K562 (cell line): Measurements from ENCODE around the gene DOP1A. TPM values are rescaled to one million over a fixed set of nuclear protein-coding genes. Genes with fewer than 3 reads are reported as not detected.
A peak's percentile ranks its signal among the peaks of the same experiment; 100 is the strongest.

Source experiments
- ARID1B ChIP-seq: fragments of 450-650 bp; IDR thresholded peaks from 2 replicates; pipeline ENCODE4 v1.6.1; 2016; ENCODE audit warnings: antibody characterized with exemption, mild to moderate bottlenecking, inconsistent platforms
- BRD4 ChIP-seq: fragments of 200-600 bp; sonication (generic); IDR thresholded peaks from 2 replicates; pipeline ENCODE4 v1.6.1; 2017; ENCODE audit warnings: inconsistent platforms
- CBFA2T2 ChIP-seq: fragments of 450-650 bp; conservative IDR thresholded peaks from 2 replicates; pipeline ENCODE4 v1.6.1; 2017; ENCODE audit warnings: mild to moderate bottlenecking
- CHD1 ChIP-seq: fragments of 200-600 bp; sonication (generic); IDR thresholded peaks from one replicate; pipeline ENCODE4 v1.6.1; 2012; ENCODE audit warnings: mild to moderate bottlenecking, moderate library complexity, low read length, inconsistent platforms
- KDM1A ChIP-seq, 2 experiments: fragments of 450-650 bp; IDR thresholded peaks; 2 replicates each; pipeline ENCODE4 v1.6.1; 2016; ENCODE audit warnings: mild to moderate bottlenecking in 2 of 2
- NFIC ChIP-seq: fragments of 450-650 bp; IDR thresholded peaks from 2 replicates; pipeline ENCODE4 v1.6.1; 2017; ENCODE audit warnings: mild to moderate bottlenecking, inconsistent platforms
- NR4A1 ChIP-seq, 2 experiments: fragments of 250-450 bp in 1 of 2; fragments of 450-650 bp in 1 of 2; sonication (Bioruptor Pico) in 1 of 2; IDR thresholded peaks; 2 replicates each; pipeline versions ENCODE4 v1.4.0 to v1.6.1; 2016 to 2020; ENCODE audit warnings: mild to moderate bottlenecking in 2 of 2, missing compliant biosample characterization in 1 of 2, missing genetic modification characterization in 1 of 2, moderate library complexity in 1 of 2
- RCOR1 ChIP-seq, 2 experiments: IDR thresholded peaks; 2 replicates each; pipeline ENCODE4 v1.6.1; 2012; ENCODE audit warnings: low read depth in 2 of 2, low read length in 2 of 2, borderline replicate concordance in 1 of 2, improper control_type of control experiment in 1 of 2
- SOX6 ChIP-seq: fragments of 450-650 bp; IDR thresholded peaks from 2 replicates; pipeline ENCODE4 v1.6.1; 2014; ENCODE audit warnings: mild to moderate bottlenecking
- TARDBP ChIP-seq: fragments of 450-650 bp; IDR thresholded peaks from 2 replicates; pipeline ENCODE4 v1.6.1; 2016
- TBL1XR1 ChIP-seq, 2 experiments: IDR thresholded peaks; 2 replicates each; pipeline ENCODE4 v1.6.1; 2012; ENCODE audit warnings: improper control_type of control experiment in 2 of 2, low read length in 2 of 2, mild to moderate bottlenecking in 1 of 2
- TSC22D4 ChIP-seq: fragments of 450-650 bp; IDR thresholded peaks from 2 replicates; pipeline ENCODE4 v1.6.1; 2016; ENCODE audit warnings: missing genetic modification characterization, missing biosample characterization, control low read depth
- polyA plus RNA-seq, 8 experiments: library from polyadenylated mRNA; depleted of rRNA in 4 of 8; stranded (reverse) in 5 of 8; unstranded in 3 of 8; fragments of >200 nt; fragmentation: Nextera tagmentation in 2 of 8; fragmentation: Illumina TruSeq in 1 of 8; extraction: Ambion mirVana in 2 of 8; extraction: Trizol in 1 of 8; gene quantifications; 2 replicates each; pipeline versions ENCODE4 v1.2.1 to v1.2.3, GENCODE V29; 2011 to 2014; ENCODE audit warnings: inconsistent platforms in 1 of 8, missing spikeins in 1 of 8
- total RNA-seq, 7 experiments: library from RNA; depleted of rRNA in 6 of 7; stranded (reverse); fragments of >200 nt in 6 of 7; fragmentation: Illumina TruSeq in 2 of 7; extraction: Trizol in 2 of 7; gene quantifications; 2 replicates each; pipeline versions ENCODE4 v1.2.1 to v1.2.3, GENCODE V29; 2011 to 2021; ENCODE audit warnings: low replicate concordance in 1 of 7
- TF ChIP-seq, protein P1 (sequence below): sonication (generic); formaldehyde crosslinking; IDR thresholded peaks from 2 replicates; pipeline ENCODE4 v1.8.0; 2023; ENCODE audit warnings: mild to moderate bottlenecking, missing genetic modification reagents
- TF ChIP-seq, protein P2 (sequence below): fragments of 450-650 bp; IDR thresholded peaks from 2 replicates; pipeline ENCODE4 v1.6.1; 2016

The DOP1A gene
- total and polyA plus RNA-seq, 9 of the 15 experiments (the other 6 are each of a cell fraction or from before 2014, with no cell fraction given), result 0.75 to 10.5 (median 4.4) TPM

DNA sequence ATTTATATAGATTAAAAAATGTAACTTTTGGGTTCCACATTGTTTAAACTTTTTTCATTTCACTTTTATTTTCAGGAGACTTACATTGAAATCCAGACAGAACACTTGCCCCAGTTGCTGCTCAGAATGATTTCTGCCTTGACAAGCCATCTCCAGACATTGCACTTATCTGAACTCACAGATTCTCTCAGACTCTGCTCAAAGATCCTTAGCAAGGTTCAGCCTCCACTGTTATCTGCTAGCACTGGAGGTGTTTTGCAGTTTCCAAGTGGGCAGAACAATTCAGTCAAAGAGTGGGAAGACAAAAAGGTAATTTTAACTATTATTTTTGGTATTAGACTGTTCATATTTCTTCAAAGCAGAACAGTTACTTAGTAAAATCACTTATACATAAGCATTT lies 58.0 kb downstream of the DOP1A start (continued):
- TF ChIP-seq, protein P1, sequence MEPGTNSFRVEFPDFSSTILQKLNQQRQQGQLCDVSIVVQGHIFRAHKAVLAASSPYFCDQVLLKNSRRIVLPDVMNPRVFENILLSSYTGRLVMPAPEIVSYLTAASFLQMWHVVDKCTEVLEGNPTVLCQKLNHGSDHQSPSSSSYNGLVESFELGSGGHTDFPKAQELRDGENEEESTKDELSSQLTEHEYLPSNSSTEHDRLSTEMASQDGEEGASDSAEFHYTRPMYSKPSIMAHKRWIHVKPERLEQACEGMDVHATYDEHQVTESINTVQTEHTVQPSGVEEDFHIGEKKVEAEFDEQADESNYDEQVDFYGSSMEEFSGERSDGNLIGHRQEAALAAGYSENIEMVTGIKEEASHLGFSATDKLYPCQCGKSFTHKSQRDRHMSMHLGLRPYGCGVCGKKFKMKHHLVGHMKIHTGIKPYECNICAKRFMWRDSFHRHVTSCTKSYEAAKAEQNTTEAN (CRISPR knock-in tag), result no peak
- no peak for TF ChIP-seq TSC22D4 (tag)
- TF ChIP-seq NR4A1 (CRISPR knock-in tag; IDR thresholded peaks at IDR 0.05), result no peak
- TF ChIP-seq NR4A1 (tag; IDR thresholded peaks at IDR 0.05), result no peak
- TF ChIP-seq NFIC, result peak; percentile 26; the same call in 1 of the 2 replicates
- peak; percentile 24 to 32; a peak in 1 of 4 replicates for TF ChIP-seq KDM1A (IDR thresholded peaks at IDR 0.05)
- peak in 1 of 2 experiments; percentile 52; a peak in 2 of 4 replicates for TF ChIP-seq RCOR1 (IDR thresholded peaks at IDR 0.05; ENCODE audit: borderline replicate concordance in 1 of 2, low read depth in 2 of 2, low read length in 2 of 2)
- TF ChIP-seq CBFA2T2, result peak; percentile 79
- TF ChIP-seq SOX6, result peak; percentile 46; the same call in 1 of the 2 replicates
- TF ChIP-seq, protein P2, sequence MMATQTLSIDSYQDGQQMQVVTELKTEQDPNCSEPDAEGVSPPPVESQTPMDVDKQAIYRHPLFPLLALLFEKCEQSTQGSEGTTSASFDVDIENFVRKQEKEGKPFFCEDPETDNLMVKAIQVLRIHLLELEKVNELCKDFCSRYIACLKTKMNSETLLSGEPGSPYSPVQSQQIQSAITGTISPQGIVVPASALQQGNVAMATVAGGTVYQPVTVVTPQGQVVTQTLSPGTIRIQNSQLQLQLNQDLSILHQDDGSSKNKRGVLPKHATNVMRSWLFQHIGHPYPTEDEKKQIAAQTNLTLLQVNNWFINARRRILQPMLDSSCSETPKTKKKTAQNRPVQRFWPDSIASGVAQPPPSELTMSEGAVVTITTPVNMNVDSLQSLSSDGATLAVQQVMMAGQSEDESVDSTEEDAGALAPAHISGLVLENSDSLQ, result peak; percentile 53; the same call in 1 of the 2 replicates
- TF ChIP-seq BRD4, result no peak
- TF ChIP-seq ARID1B, result peak; percentile 88
- TF ChIP-seq TBL1XR1 (IDR thresholded peaks at IDR 0.05; ENCODE audit: low read length in 2 of 2), result peak in 1 of 2 experiments; percentile 42; a peak in 1 of 4 replicates
- TF ChIP-seq CHD1, result no peak
- no peak for TF ChIP-seq TARDBP
